M059J (cell line): Measurements from ENCODE around the gene EFNA1. TPM values are rescaled to one million over a fixed set of nuclear protein-coding genes. Genes with fewer than 3 reads are reported as not detected.

Experiments used
- DNase-seq: peaks from one replicate; pipeline ENCODE4 v3.0.0-alpha.2; 2012; ENCODE audit warnings: low read depth
- total RNA-seq: library from RNA; depleted of rRNA; stranded (reverse); fragments of >200 nt; shearing (Covaris generic); gene quantifications from 2 replicates; pipeline ENCODE4 v1.2.3, GENCODE V29; 2014; rRNA removed

The EFNA1 gene
- total RNA-seq, 1 experiment from 2014 or later = 17.9 TPM

DNA sequence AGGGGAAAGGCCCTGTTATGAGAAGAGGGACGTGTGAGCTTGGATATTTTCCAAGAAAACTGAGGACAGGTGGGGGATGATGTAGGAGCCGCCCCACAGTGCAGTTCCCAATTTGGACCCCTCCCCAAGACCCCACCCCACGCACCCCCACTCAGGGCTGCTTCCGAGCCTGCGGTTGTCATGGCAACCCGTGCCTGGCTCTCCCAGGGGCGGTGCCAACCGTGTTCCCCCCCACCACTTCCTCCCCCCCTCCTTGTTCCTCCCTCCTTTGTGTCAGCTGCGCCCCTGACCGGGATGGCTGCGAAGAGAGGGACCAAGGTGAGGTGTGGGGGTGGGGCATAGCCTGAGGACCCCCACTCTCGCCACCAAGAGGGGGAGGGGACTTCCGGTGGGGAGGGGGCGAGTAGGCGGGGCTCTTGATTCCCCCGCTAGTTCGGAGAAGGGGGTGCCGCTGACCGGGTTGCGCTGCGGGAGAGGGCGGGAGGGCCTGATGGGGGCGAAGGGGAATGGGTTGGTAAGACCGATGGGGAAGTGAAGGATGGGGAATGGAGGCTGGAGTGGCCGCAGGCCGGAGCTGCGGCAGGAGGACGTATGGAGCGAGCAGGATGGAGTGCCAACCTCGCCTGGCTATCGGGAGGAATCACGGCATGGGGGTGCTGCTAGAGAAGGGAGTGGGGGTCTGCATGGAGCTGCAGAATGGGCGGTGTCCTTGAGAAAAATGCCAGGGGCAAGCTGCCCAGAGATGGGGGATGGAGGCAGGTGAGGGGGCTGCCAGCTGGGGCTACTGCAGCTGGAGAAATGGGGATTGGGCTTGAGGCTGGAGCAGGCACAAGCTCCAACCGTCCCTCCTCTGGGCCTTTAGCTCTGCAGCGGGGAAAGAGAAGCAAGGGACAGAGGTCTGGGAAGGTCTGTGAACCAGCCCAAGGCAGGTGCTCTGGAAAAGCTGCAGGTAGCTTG lies 46.9 kb downstream of the EFNA1 start:
- peak; percentile 23 for DNase-seq

DNA sequence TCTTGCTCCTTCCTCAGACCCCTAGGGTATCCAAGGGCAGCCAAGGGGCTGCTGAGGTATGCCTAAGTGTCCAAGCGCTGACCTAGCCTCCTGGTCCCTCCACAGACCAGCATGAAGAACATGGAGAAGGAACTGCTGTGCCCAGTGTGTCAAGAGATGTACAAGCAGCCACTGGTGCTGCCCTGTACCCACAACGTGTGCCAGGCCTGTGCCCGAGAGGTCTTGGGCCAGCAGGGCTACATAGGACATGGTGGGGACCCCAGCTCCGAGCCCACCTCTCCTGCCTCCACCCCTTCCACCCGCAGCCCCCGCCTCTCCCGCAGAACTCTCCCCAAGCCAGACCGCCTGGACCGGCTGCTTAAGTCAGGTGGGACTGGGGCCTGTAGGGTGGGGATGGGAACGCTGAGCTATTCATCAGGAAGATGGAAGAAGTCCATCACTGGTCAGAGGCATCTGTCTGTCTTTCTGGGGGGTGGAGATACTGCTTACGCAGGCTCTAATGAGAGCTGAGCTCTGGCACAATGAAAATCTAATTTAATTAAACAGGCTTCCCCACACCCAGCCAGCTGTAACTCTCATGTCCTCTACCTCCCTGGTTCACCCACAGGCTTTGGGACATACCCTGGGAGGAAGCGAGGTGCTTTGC lies 47.7 kb downstream of the EFNA1 start:
- no peak for DNase-seq

DNA sequence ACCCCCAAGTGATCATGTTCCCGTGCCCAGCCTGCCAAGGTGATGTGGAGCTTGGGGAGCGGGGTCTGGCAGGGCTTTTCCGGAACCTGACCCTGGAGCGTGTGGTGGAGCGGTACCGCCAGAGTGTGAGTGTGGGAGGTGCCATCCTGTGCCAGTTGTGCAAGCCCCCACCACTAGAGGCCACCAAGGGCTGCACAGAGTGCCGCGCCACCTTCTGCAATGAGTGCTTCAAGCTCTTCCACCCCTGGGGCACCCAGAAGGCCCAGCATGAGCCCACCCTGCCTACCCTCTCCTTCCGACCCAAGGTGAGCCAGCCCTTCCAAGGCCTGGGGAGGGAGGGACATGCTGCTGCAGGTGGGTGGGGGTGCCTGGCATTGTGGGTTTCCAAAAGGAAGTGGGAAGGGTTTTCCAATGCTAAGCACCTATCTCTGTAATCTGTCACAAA lies 48.3 kb downstream of the EFNA1 start:
- DNase-seq = no peak

- peak; percentile 68 for DNase-seq
Observed at GRCh38 chr1:155176544-155177071, 48.9 kb downstream of the EFNA1 start.

DNA sequence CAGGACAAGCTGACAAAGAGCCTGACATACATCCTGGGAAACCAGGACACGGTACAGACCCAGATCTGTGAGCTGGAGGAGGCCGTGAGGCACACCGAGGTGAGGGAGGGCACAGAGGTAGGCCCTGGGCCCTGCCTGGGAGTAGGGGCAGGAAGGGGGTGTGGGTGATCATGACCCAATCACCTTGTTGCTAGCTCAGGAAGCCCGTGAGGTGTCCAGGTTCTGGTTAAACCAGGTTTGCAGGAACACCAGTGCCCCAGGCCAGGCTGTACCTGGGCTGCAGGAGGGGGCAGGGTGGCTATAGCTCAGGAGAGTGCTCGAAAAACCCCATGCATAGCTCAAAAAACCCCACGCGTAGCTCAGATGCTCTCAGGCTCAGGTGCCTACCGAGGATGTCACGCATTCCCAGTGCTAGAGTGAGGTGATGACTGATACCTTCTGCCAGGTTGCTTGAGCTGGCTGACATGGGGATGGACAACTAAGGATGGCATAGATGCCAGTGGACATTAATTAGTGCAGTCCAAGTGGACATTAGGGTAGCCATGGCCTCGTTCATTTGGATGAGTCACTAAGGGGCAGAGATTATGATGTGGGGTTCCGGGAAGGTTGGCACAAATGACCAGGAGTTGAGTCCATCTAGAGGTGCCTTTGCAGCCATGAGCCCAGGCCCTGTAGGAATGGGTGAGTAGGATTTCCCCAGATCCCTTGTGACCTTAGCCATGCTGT lies 49.7 kb downstream of the EFNA1 start:
- DNase-seq = no peak

DNA sequence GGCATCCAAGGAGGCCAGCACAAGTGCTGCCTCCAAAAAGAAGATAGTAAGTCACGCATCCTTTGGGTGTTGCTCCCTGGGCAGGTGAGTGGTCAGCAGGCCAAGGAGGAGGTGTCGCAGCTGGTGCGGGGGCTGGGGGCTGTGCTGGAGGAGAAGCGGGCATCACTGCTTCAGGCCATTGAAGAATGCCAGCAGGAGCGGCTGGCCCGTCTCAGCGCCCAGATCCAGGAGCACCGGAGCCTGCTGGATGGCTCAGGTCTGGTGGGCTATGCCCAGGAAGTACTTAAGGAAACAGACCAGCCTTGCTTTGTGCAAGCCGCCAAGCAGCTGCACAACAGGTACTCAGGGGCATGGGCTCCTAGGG lies 50.2 kb downstream of the EFNA1 start:
- DNase-seq = no peak

- DNase-seq = no peak
Observed at GRCh38 chr1:155178441-155179111, 50.9 kb downstream of the EFNA1 start.

GRCh38 chr1:155179112-155180031 lies 51.7 kb downstream of the EFNA1 start:
- no peak for DNase-seq

- DNase-seq = no peak
Observed at GRCh38 chr1:155181371-155182051, 53.8 kb downstream of the EFNA1 start.

- DNase-seq = no peak
Observed at GRCh38 chr1:155182052-155182550, 54.4 kb downstream of the EFNA1 start.

DNA sequence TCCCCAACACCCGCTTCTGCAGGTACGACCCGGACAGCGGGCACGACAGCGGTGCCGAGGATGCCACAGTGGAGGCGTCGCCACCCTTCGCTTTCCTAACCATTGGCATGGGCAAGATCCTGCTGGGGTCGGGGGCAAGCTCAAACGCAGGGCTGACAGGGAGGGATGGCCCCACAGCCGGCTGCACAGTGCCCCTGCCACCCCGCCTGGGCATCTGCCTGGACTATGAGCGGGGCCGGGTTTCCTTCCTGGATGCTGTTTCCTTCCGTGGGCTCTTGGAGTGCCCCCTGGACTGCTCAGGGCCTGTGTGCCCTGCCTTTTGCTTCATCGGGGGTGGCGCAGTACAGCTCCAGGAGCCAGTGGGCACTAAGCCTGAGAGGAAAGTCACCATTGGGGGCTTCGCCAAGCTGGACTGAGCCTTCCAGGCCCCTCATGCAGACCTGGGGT lies 56.1 kb downstream of the EFNA1 start:
- no peak for DNase-seq

GRCh38 chr1:155184351-155184811 lies 56.7 kb downstream of the EFNA1 start:
- DNase-seq = no peak

Other genes starting within 250 kb of the EFNA1 start
- 5.5 and 6.2 TPM in 2 replicates for gene PMVK, start 191.2 kb upstream of the EFNA1 start, total RNA-seq
- gene PBXIP1, start 171.8 kb upstream of the EFNA1 start, total RNA-seq = 66.7 and 97.9 TPM in 2 replicates
- gene PYGO2, start 166.1 kb upstream of the EFNA1 start, total RNA-seq = 27.5 and 41.7 TPM in 2 replicates
- gene SHC1, start 157.1 kb upstream of the EFNA1 start, total RNA-seq = 64.4 and 84.5 TPM in 2 replicates
- 338 TPM in 2 replicates for gene CKS1B, start 153.2 kb upstream of the EFNA1 start, total RNA-seq
- gene FLAD1, start 144.5 kb upstream of the EFNA1 start, total RNA-seq = 32.2 and 44.4 TPM in 2 replicates
- gene LENEP, start 134.3 kb upstream of the EFNA1 start, total RNA-seq = not detected in 2 replicates
- gene ZBTB7B, start 125.1 kb upstream of the EFNA1 start, total RNA-seq = 20.7 and 37.5 TPM in 2 replicates
- gene DCST2, start 94.1 kb upstream of the EFNA1 start, total RNA-seq = not detected in 2 replicates
- gene DCST1, start 94.1 kb upstream of the EFNA1 start, total RNA-seq = not detected in 2 replicates
- gene ADAM15, start 76.6 kb upstream of the EFNA1 start, total RNA-seq = 74.5 and 90.0 TPM in 2 replicates
- 22.8 and 36.2 TPM in 2 replicates for gene EFNA4, start 64.1 kb upstream of the EFNA1 start, total RNA-seq
- gene EFNA3, start 49.0 kb upstream of the EFNA1 start, total RNA-seq = 0.59 and 2.9 TPM in 2 replicates
- gene SLC50A1, start 8.0 kb downstream of the EFNA1 start, total RNA-seq = 55.7 and 62.9 TPM in 2 replicates
- gene DPM3, start 12.7 kb downstream of the EFNA1 start, total RNA-seq = 88.4 and 175 TPM in 2 replicates
- gene KRTCAP2, start 45.4 kb downstream of the EFNA1 start, total RNA-seq = 209 and 323 TPM in 2 replicates
- 1.1 and 3.1 TPM in 2 replicates for gene TRIM46, start 46.0 kb downstream of the EFNA1 start, total RNA-seq
- 10.0 and 12.7 TPM in 2 replicates for gene THBS3, start 80.0 kb downstream of the EFNA1 start, total RNA-seq
- gene MTX1, start 80.8 kb downstream of the EFNA1 start, total RNA-seq = 92.8 and 95.2 TPM in 2 replicates
- gene ENTREP3, start 127.6 kb downstream of the EFNA1 start, total RNA-seq = 5.9 and 8.1 TPM in 2 replicates
- gene SCAMP3, start 134.5 kb downstream of the EFNA1 start, total RNA-seq = 125 and 133 TPM in 2 replicates
- 15.1 and 15.8 TPM in 2 replicates for gene CLK2, start 145.6 kb downstream of the EFNA1 start, total RNA-seq
- 0.66 and 1.7 TPM in 2 replicates for gene HCN3, start 149.6 kb downstream of the EFNA1 start, total RNA-seq
- not detected in 2 replicates for gene PKLR, start 173.6 kb downstream of the EFNA1 start, total RNA-seq
- 203 and 262 TPM in 2 replicates for gene FDPS, start 181.0 kb downstream of the EFNA1 start, total RNA-seq
- gene RUSC1, start 193.0 kb downstream of the EFNA1 start, total RNA-seq = 49.0 and 52.9 TPM in 2 replicates